ENCODE measurements around the gene STX10. TPM values are rescaled to one million over a fixed set of nuclear protein-coding genes. Genes with fewer than 3 reads are reported as not detected.
A peak's percentile ranks its signal among the peaks of the same experiment; 100 is the strongest.

Gene STX10
- total RNA-seq, 1 experiment from 2014 or later: 63.3 TPM

DNA sequence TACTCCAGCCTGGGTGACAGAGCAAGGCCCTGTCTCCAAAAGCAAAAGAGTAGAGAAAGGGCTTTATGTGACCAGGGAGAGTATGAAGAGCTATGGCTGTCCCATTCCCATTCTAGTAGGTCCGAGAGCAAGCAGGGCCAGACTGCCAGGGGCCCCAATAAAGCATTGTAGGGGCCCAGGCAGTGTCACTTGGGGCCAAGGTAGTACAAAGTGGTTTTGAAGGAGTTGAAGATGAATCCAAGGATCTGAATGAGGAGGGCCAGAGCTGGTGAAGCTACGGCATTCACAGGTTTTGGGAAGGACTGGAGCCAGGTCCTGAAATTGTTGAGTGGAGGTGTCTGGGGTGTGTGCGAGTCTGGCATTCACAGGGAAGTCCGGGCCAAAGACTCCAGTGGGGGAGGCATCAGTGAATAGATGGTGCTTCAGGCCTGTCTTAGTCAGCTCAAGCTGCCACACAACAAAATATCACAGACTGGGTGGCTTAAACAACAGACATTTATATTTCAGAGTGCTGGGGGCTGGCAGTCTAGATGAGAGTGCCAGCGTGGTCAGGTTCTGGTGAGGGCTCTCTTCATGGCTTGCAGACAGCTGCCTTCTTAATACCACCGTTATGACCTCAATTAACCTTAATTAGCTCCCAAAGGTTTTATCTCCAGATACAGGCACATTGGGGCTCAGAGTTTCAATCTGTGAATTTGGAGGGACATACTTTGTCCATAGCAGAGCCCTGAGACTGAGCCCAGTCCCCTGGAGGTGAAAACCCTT lies 22.2 kb downstream of the STX10 start:
- Histone ChIP-seq H3K9me3 (ENCODE audit: low read depth, low read length, poor library complexity, severe bottlenecking) (no peaks in the 10 kb centered on the region), H3K27me3 (replicated peaks; ENCODE audit: insufficient read depth, low read depth, low read length, poor library complexity) (no peaks in the 10 kb centered on the region), H3K36me3 (ENCODE audit: insufficient read depth, low read length, poor library complexity, severe bottlenecking) (peaks cover 10% of the 10 kb centered on the region), H3K27ac (ENCODE audit: low read depth, low read length, poor library complexity, severe bottlenecking) (peak overlapping the region; percentile 30), H3K4me3 (ENCODE audit: low read depth, low read length, poor library complexity, severe bottlenecking) (no peak overlapping the region), H3K4me1 (ENCODE audit: insufficient read depth, low read length, poor library complexity, severe bottlenecking) (peaks cover 3% of the 10 kb centered on the region)
- no peak for TF ChIP-seq EZH2 (IDR thresholded peaks at IDR 0.05; ENCODE audit: borderline replicate concordance, low read depth, low read length, poor library complexity, severe bottlenecking)
- TF ChIP-seq CTCF (conservative IDR thresholded peaks at IDR 0.05; ENCODE audit: low read depth, low read length): no peak
- intact Hi-C loops (cut with micrococcal nuclease; ENCODE audit: unreplicated experiment): no loop called here
- ChIA-PET POLR2A (ENCODE audit: low non-redundant PET) (no interaction called here), CTCF (no interaction called here)
- no peak for DNase-seq (ENCODE audit: low spot score)
- BruUV-seq (replicated peaks): no TSS peak

DNA sequence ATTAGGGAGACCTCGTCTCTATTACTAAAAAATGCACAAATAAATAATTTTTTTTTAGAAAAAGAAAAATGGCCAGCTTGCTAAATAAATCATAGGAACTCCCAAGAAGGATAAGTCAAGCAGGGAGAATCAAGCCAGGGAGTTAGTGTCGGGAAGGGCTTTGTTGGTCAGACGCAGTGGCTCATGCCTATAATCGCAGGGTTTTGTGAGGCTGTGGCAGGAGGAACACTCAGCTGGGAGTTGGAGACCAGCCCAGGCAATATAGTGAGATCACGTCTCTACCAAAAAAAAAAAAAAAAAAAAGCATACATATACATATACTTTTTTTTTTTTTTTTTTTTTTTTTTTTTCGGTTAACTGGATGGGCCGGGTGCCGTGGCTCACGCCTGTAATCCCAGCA lies 23.1 kb downstream of the STX10 start:
- POLR2A ChIA-PET (ENCODE audit: low non-redundant PET): no interaction called here
- intact Hi-C loops (cut with micrococcal nuclease; ENCODE audit: unreplicated experiment): no loop called here

More for the DNA sequence above, 23.1 kb downstream of the STX10 start:
- H3K4me1 ChIP-seq (ENCODE audit: insufficient read depth, low read length, poor library complexity, severe bottlenecking): peaks cover 10% of the 10 kb centered on the region
- no peak for DNase-seq (ENCODE audit: low spot score)
- peaks cover 14% of the 10 kb centered on the region for H3K36me3 ChIP-seq (ENCODE audit: insufficient read depth, low read length, poor library complexity, severe bottlenecking)
- no peak for TF ChIP-seq CTCF (conservative IDR thresholded peaks at IDR 0.05; ENCODE audit: low read depth, low read length)
- TF ChIP-seq EZH2 (IDR thresholded peaks at IDR 0.05; ENCODE audit: borderline replicate concordance, low read depth, low read length, poor library complexity, severe bottlenecking): no peak
- no TSS peak for BruUV-seq (replicated peaks)
- no peak overlapping the region for H3K4me3 ChIP-seq (ENCODE audit: low read depth, low read length, poor library complexity, severe bottlenecking)
- no peak overlapping the region for H3K27ac ChIP-seq (ENCODE audit: low read depth, low read length, poor library complexity, severe bottlenecking)
- H3K9me3 ChIP-seq (ENCODE audit: low read depth, low read length, poor library complexity, severe bottlenecking): no peaks in the 10 kb centered on the region
- CTCF ChIA-PET: no interaction called here
- H3K27me3 ChIP-seq (replicated peaks; ENCODE audit: insufficient read depth, low read depth, low read length, poor library complexity): no peaks in the 10 kb centered on the region

Measured in A673 (cell line).